Omental fat pad (tissue), 4 donors: ENCODE results near the gene TDRD1. TPM values are rescaled to one million over a fixed set of nuclear protein-coding genes. Genes with fewer than 3 reads are reported as not detected.

Experiments used
- ATAC-seq: fragments of 150-250 bp; one replicate; pipeline ENCODE4 v1.9.1; 2016; ENCODE audit warnings: mild to moderate bottlenecking, moderate library complexity; ENCODE audit not compliant: low FRiP score
- DNase-seq: peaks from one replicate; pipeline ENCODE4 v3.0.0-alpha.2; 2019; ENCODE audit warnings: low spot score
- total RNA-seq, 4 donors: library from RNA; depleted of rRNA; stranded (reverse); fragments of >200 nt; gene quantifications; one replicate each; pipeline ENCODE4 v1.1.0, GENCODE V29; 2016
- TF ChIP-seq, protein P1 (sequence below), 3 donors: fragments of 450-650 bp; IDR thresholded peaks; one replicate each; pipeline ENCODE4 v1.5.1; 2016 to 2017; ENCODE audit warnings: antibody characterized with exemption in 3 of 3, mild to moderate bottlenecking in 3 of 3, moderate library complexity in 2 of 3

The TDRD1 gene
- total RNA-seq, 4 donors from 2014 or later, result 0.24 to 0.46 (median 0.31) TPM; not detected in 1

DNA sequence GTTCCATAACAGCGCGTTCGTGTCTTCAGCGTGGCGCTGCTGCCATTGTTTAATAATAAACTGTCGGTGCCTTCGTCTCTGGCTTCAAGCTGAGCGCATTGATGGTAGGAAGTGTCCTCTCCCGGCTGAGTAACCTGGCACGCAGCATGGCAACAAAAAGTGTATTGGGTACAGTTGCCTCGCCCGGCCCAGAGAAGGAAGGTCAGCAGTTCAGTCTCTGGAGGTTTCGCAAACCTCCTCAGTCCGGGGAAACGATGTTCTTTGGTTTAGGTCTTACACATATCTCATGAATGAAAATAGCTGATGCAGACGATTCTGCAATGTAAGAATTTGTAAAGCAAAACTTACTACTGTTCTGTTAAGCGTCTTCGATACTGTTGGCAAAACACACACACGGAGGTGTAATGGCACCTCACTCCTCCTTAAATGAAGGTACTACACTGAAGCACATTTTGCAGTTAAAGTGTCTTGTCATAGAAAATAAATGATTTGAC, 4.4 kb upstream of the TDRD1 start:
- TF ChIP-seq, protein P1, sequence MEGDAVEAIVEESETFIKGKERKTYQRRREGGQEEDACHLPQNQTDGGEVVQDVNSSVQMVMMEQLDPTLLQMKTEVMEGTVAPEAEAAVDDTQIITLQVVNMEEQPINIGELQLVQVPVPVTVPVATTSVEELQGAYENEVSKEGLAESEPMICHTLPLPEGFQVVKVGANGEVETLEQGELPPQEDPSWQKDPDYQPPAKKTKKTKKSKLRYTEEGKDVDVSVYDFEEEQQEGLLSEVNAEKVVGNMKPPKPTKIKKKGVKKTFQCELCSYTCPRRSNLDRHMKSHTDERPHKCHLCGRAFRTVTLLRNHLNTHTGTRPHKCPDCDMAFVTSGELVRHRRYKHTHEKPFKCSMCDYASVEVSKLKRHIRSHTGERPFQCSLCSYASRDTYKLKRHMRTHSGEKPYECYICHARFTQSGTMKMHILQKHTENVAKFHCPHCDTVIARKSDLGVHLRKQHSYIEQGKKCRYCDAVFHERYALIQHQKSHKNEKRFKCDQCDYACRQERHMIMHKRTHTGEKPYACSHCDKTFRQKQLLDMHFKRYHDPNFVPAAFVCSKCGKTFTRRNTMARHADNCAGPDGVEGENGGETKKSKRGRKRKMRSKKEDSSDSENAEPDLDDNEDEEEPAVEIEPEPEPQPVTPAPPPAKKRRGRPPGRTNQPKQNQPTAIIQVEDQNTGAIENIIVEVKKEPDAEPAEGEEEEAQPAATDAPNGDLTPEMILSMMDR (IDR thresholded peaks at IDR 0.05), result no peak
- DNase-seq, result peak; percentile 26
- peak; percentile 77 for ATAC-seq

GRCh38 chr10:114175667-114176066, 3.5 kb upstream of the TDRD1 start:
- DNase-seq (no peak), ATAC-seq (no peak)
- TF ChIP-seq, protein P1 (IDR thresholded peaks at IDR 0.05), result no peak

DNA sequence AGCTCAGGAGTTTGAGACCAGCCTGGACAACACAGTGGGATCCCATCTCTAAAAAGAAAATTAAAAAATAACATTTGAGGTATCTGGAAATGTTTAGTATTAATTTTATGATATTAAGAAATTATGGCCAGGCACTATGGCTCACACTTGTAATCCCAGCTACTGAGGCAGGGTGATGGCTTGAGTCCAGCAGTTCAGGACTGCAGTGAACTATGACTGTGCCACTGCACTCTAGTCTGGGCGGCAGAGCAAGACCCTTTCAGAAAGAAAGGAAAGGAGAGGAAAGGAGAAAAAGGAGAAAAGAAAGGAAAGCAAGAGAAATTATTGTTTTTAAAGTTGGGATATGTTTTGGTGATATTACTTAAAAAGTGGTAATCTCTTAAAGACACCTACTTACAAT, 2.6 kb upstream of the TDRD1 start:
- TF ChIP-seq, protein P1 (IDR thresholded peaks at IDR 0.05), result no peak
- no peak for DNase-seq
- no peak for ATAC-seq

GRCh38 chr10:114179747-114180146, 594 bp downstream of the TDRD1 start:
- TF ChIP-seq, protein P1 (IDR thresholded peaks at IDR 0.05), result no peak
- ATAC-seq, result no peak
- no peak for DNase-seq

DNA sequence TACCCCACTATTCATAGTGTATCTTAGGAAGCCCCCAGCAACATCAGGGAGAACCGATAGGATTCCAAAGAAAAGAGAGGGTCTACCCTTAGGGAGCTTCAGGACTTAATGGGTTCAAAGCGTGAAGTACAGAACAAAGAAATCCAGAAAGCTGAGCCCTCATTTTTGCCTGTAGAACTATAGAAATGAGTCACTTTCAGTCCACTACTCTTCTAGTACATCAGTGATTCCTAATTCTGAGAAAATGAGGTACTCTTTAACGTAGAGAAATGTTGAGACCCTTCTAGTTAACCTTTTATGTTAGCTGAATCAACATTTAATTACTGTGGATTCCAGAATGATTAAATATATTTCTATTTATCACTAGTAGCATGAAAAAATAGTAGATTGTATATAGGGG, 1.8 kb downstream of the TDRD1 start:
- TF ChIP-seq, protein P1 (IDR thresholded peaks at IDR 0.05), result no peak
- no peak for ATAC-seq
- DNase-seq, result no peak

DNA sequence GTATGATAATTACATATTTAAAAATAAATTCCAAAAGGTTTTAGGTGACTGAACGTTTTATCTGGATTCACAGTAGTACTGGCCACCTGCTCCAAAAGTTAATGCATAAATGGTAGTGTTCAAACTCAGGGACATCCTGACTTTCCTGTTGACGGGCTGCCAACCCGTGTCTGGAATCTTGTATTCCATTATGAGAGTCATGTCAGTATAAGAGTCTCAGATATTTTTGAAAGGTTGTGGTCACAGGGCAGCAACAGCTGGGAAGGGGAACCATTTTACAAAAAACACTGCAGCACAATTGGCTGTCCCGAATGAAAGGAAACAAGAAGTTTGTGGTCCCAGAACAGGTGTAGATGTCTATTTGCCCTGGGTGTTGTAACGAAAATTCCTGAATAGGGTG, 2.8 kb downstream of the TDRD1 start:
- no peak for DNase-seq
- TF ChIP-seq, protein P1 (IDR thresholded peaks at IDR 0.05), result no peak
- no peak for ATAC-seq

DNA sequence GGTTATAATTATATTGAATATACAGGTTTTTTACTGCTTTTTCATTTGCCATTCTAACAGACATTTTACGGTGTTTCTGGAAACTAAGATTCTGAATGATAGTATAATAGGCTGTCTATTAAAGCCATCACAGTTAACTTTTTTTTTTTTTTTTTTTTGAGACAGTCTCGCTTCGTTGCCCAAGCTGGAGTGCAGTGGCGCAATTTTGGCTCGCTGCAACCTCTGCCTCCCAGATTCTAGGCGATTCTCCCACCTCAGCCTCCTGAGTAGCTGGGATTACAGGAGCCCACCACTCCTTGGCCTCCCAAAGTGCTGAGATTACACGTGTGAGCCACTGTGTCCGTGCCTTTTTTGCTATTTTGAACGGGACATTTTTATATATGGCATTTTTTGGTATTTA, 4.4 kb downstream of the TDRD1 start:
- DNase-seq (no peak), ATAC-seq (no peak)
- TF ChIP-seq, protein P1 (IDR thresholded peaks at IDR 0.05), result no peak
